K562 (cell line): ENCODE data around the gene CDC6. TPM values are rescaled to one million over a fixed set of nuclear protein-coding genes. Genes with fewer than 3 reads are reported as not detected.

ENCODE experiments used
- ATAC-seq: fragments of 200-7000 bp; cut with Tn5 transposase; 3 replicates; pipeline ENCODE4 v1.9.1; 2020; ENCODE audit warnings: moderate library complexity
- BruUV-seq: library from RNA; stranded (reverse); fragments of 400-500 nt; replicated peaks from 2 replicates; lab custom pipeline; 2021; lab: Mats Ljungman, UMichigan
- CTCF ChIA-PET: fragments of 300-600 bp; formaldehyde crosslinking; extraction: SDS; loops from one replicate; lab custom pipeline; 2021; ENCODE audit warnings: low intra/inter-chr PET ratio; lab: Yijun Ruan, JAX
- POLR2A ChIA-PET: fragments of 300-600, 350-650 bp; sonication (Branson Sonifier 250); formaldehyde crosslinking; extraction: SDS; loops from one replicate; lab custom pipeline; 2021; ENCODE audit warnings: antibody characterized with exemption, inconsistent platforms; lab: Yijun Ruan, JAX
- DNase-seq, 4 experiments: peaks; one replicate each; pipeline versions ENCODE4 v3.0.0 to v3.0.0-alpha.2; 2011 to 2018; ENCODE audit warnings: low spot score in 3 of 4, mixed read lengths in 3 of 4; ENCODE audit errors: extremely low read depth in 1 of 4
- FAIRE-seq: peaks from 2 replicates; lab custom pipeline; 2011; peaks lifted over from hg19 to GRCh38; lab: Jason Lieb, UNC
- H2AFZ ChIP-seq: 2 replicates; pipeline ENCODE4 v1.6.0; 2011; ENCODE audit warnings: low read depth, low read length, control low read depth, inconsistent platforms
- H3K27ac ChIP-seq: fragments of 200-600 bp; 3 replicates; pipeline ENCODE4 v1.8.0; 2011; ENCODE audit warnings: low read depth, mild to moderate bottlenecking, control low read depth, inconsistent platforms, low read length, moderate library complexity, mixed read lengths; ENCODE audit errors: extremely low read depth
- H3K27me3 ChIP-seq, 2 experiments: fragments of 300-600 bp in 1 of 2; 2 replicates in 1 of 2; 3 replicates in 1 of 2; pipeline versions ENCODE4 v1.6.0 to v1.8.0; 2011; ENCODE audit warnings: inconsistent platforms in 2 of 2, low read length in 2 of 2, mild to moderate bottlenecking in 1 of 2, mixed read lengths in 1 of 2, moderate library complexity in 1 of 2; ENCODE audit not compliant: control insufficient read depth in 2 of 2, insufficient read depth in 2 of 2
- H3K36me3 ChIP-seq: fragments of 300-600 bp; 3 replicates; pipeline ENCODE4 v1.8.0; 2011; ENCODE audit warnings: mild to moderate bottlenecking, low read length, inconsistent platforms; ENCODE audit not compliant: control insufficient read depth, insufficient read depth
- H3K4me1 ChIP-seq, 2 experiments: fragments of 200-600 bp in 1 of 2; replicated peaks in 1 of 2; 2 replicates in 1 of 2; 3 replicates in 1 of 2; pipeline versions ENCODE4 v1.5.1 to v1.8.0; 2011; ENCODE audit warnings: inconsistent platforms in 2 of 2, low read length in 2 of 2, mild to moderate bottlenecking in 1 of 2, mixed read lengths in 1 of 2, moderate library complexity in 1 of 2; ENCODE audit not compliant: control insufficient read depth in 2 of 2, insufficient read depth in 2 of 2
- H3K4me2 ChIP-seq: 2 replicates; pipeline ENCODE4 v1.6.1; 2011; ENCODE audit warnings: low read length, control low read depth, inconsistent platforms, mixed read lengths; ENCODE audit not compliant: insufficient read depth
- H3K4me3 ChIP-seq: fragments of 200-600 bp; sonication (generic), shearing (Covaris generic); 2 replicates; pipeline ENCODE4 v1.5.1; 2016; ENCODE audit warnings: control low read depth, inconsistent platforms
- H3K79me2 ChIP-seq: fragments of 200-600 bp; 3 replicates; pipeline ENCODE4 v1.8.0; 2011; ENCODE audit warnings: low read length, inconsistent platforms; ENCODE audit not compliant: control insufficient read depth, insufficient read depth
- H3K9ac ChIP-seq, 2 experiments: 2 replicates each; pipeline versions ENCODE4 v1.6.0 to v1.6.1; 2011; ENCODE audit warnings: low read depth in 2 of 2, low read length in 2 of 2, control low read depth in 1 of 2, inconsistent platforms in 1 of 2, mild to moderate bottlenecking in 1 of 2, mixed read lengths in 1 of 2; ENCODE audit not compliant: insufficient read depth in 1 of 2
- H3K9me1 ChIP-seq: one replicate; pipeline ENCODE4 v1.6.0; 2011; ENCODE audit warnings: inconsistent platforms, mild to moderate bottlenecking, low read length, moderate library complexity; ENCODE audit not compliant: control insufficient read depth, insufficient read depth
- H3K9me3 ChIP-seq: replicated peaks from 2 replicates; pipeline ENCODE4 v1.5.1; 2011; ENCODE audit warnings: low read depth, low read length, inconsistent platforms; ENCODE audit not compliant: control insufficient read depth, insufficient read depth
- H4K20me1 ChIP-seq: replicated peaks from 2 replicates; pipeline ENCODE4 v1.6.1; 2011; ENCODE audit warnings: low read length, inconsistent platforms, mixed read lengths; ENCODE audit not compliant: control insufficient read depth, insufficient read depth
- CBFA2T2 ChIP-seq: fragments of 450-650 bp; conservative IDR thresholded peaks from 2 replicates; pipeline ENCODE4 v1.6.1; 2017; ENCODE audit warnings: mild to moderate bottlenecking
- CBFA2T3 ChIP-seq: fragments of 450-650 bp; IDR thresholded peaks from 2 replicates; pipeline ENCODE4 v1.6.1; 2017
- DACH1 ChIP-seq: fragments of 450-650 bp; IDR thresholded peaks from 2 replicates; pipeline ENCODE4 v1.6.1; 2018; ENCODE audit not compliant: partially characterized antibody
- DPF2 ChIP-seq: fragments of 450-650 bp; IDR thresholded peaks from 2 replicates; pipeline ENCODE4 v1.6.1; 2016
- ETS1 ChIP-seq: conservative IDR thresholded peaks from 2 replicates; pipeline ENCODE4 v1.6.1; 2011; ENCODE audit warnings: low read depth, mild to moderate bottlenecking, low read length; ENCODE audit not compliant: control insufficient read depth
- FOXM1 ChIP-seq, 2 experiments: fragments of 450-650 bp in 1 of 2; sonication (generic) in 1 of 2; formaldehyde crosslinking in 1 of 2; IDR thresholded peaks; 2 replicates each; pipeline versions ENCODE4 v1.6.1 to v1.9.0; 2017 to 2022; ENCODE audit warnings: low read depth in 2 of 2, mild to moderate bottlenecking in 2 of 2, missing genetic modification reagents in 1 of 2, moderate library complexity in 1 of 2
- HNRNPUL1 ChIP-seq: fragments of 200-400 bp; formaldehyde crosslinking; IDR thresholded peaks from 2 replicates; pipeline ENCODE4 v1.6.1; 2017; ENCODE audit warnings: low read length
- MCM3 ChIP-seq: fragments of 450-650 bp; IDR thresholded peaks from 2 replicates; pipeline ENCODE4 v1.6.1; 2016
- NCOR1 ChIP-seq: fragments of 450-650 bp; IDR thresholded peaks from 2 replicates; pipeline ENCODE4 v1.6.1; 2016; ENCODE audit warnings: mild to moderate bottlenecking, moderate library complexity
- TAF9B ChIP-seq: fragments of 450-650 bp; IDR thresholded peaks from 2 replicates; pipeline ENCODE4 v1.6.1; 2018; ENCODE audit warnings: mild to moderate bottlenecking; ENCODE audit not compliant: partially characterized antibody
- TCF3 ChIP-seq: sonication (generic); formaldehyde crosslinking; IDR thresholded peaks from 2 replicates; pipeline ENCODE4 v1.4.0; 2020; ENCODE audit warnings: mild to moderate bottlenecking, missing genetic modification reagents
- TFE3 ChIP-seq: fragments of 450-650 bp; formaldehyde crosslinking; IDR thresholded peaks from 2 replicates; pipeline ENCODE4 v1.4.0; 2020; ENCODE audit warnings: mild to moderate bottlenecking, mixed read lengths
- ZC3H4 ChIP-seq: sonication (generic); formaldehyde crosslinking; IDR thresholded peaks from 2 replicates; pipeline ENCODE4 v1.9.0; 2021; ENCODE audit warnings: missing genetic modification reagents, borderline replicate concordance
- ZMIZ1 ChIP-seq, 2 experiments: fragments of 150-350 bp in 1 of 2; IDR thresholded peaks; 2 replicates each; pipeline ENCODE4 v1.6.1; 2012 to 2016; ENCODE audit warnings: low read depth in 2 of 2, low read length in 2 of 2, mild to moderate bottlenecking in 1 of 2, moderate library complexity in 1 of 2
- ZNF274 ChIP-seq: IDR thresholded peaks from 2 replicates; pipeline ENCODE4 v1.6.1; 2011; ENCODE audit warnings: low read depth, mild to moderate bottlenecking, low read length, moderate library complexity, borderline replicate concordance
- ZNF764 ChIP-seq: fragments of 250-450 bp; sonication (Bioruptor Pico); IDR thresholded peaks from 2 replicates; pipeline ENCODE4 v1.4.0; 2020; ENCODE audit warnings: low read depth, mild to moderate bottlenecking, moderate library complexity
- ZNF766 ChIP-seq: fragments of 200-800 bp; sonication (Bioruptor generic); conservative IDR thresholded peaks from 2 replicates; pipeline ENCODE4 v1.6.1; 2016; ENCODE audit warnings: missing genetic modification characterization, missing compliant biosample characterization
- WGBS: fragments of 100-300 bp; shearing (Covaris generic); methylation state at CpG from one replicate; pipeline ENCODE4 v1.1.6; 2016; ENCODE audit warnings: low coverage, mixed read lengths; ENCODE audit not compliant: insufficient coverage; ENCODE audit errors: missing lambda C conversion rate; 5-methylcytosine and 5-hydroxymethylcytosine counted together
- in situ Hi-C: fragments of 300-500 bp; cut with MboI; formaldehyde crosslinking; loops from 4 replicates; pipeline ENCODE4 v1.15.0; 2018; ENCODE audit warnings: inconsistent platforms, mixed read lengths
- intact Hi-C: fragments of 100-400 bp; cut with micrococcal nuclease; formaldehyde crosslinking; loops from 2 replicates; pipeline ENCODE4 v1.14.2; 2022
- polyA plus RNA-seq, 8 experiments: library from polyadenylated mRNA; depleted of rRNA in 4 of 8; stranded (reverse) in 5 of 8; unstranded in 3 of 8; fragments of >200 nt; fragmentation: Nextera tagmentation in 2 of 8; fragmentation: Illumina TruSeq in 1 of 8; extraction: Ambion mirVana in 2 of 8; extraction: Trizol in 1 of 8; gene quantifications; 2 replicates each; pipeline versions ENCODE4 v1.2.1 to v1.2.3, GENCODE V29; 2011 to 2014; ENCODE audit warnings: inconsistent platforms in 1 of 8, missing spikeins in 1 of 8
- total RNA-seq, 7 experiments: library from RNA; depleted of rRNA in 6 of 7; stranded (reverse); fragments of >200 nt in 6 of 7; fragmentation: Illumina TruSeq in 2 of 7; extraction: Trizol in 2 of 7; gene quantifications; 2 replicates each; pipeline versions ENCODE4 v1.2.1 to v1.2.3, GENCODE V29; 2011 to 2021; ENCODE audit warnings: low replicate concordance in 1 of 7

Gene CDC6
- total and polyA plus RNA-seq, 9 of the 15 experiments (the other 6 are each of a cell fraction or from before 2014, with no cell fraction given) = 29.6 to 141 (median 106) TPM

- Histone ChIP-seq H3K27ac (peak overlapping the region; percentile 45; the same call in 1 of the 3 replicates), H3K9ac (no peak overlapping the region), H3K9me3 (no peaks in the 10 kb centered on the region), H2AFZ (no peak overlapping the region), H3K27me3 (no peaks in the 10 kb centered on the region), H3K4me3 (no peak overlapping the region), H3K4me2 (no peak overlapping the region; the same call in 1 of the 2 replicates), H3K36me3 (peaks cover 52% of the 10 kb centered on the region; the same call in 2 of the 3 replicates), H4K20me1 (0 out of 2 replicates have a peak, but pooled peaks cover 3% of the 10 kb centered on the region), H3K79me2 (no peaks in the 10 kb centered on the region), H3K4me1 (peaks cover 22 to 24% of the 10 kb centered on the region in 2 experiments; a peak in 4 of 5 replicates), H3K9me1 (no peaks in the 10 kb centered on the region)
- WGBS = 29% methylated on average over 5 of the region's 5 CpGs
- intact Hi-C loops = no loop called here
- FAIRE-seq = no peak
- in situ Hi-C loops = no loop called here
- peak; percentile 67 for ATAC-seq
- ChIA-PET POLR2A (no interaction called here), CTCF (no interaction called here)
- DNase-seq = peak in 3 of 4 experiments; percentile 28 to 52 (median 34)
- BruUV-seq = no TSS peak
- TF ChIP-seq NCOR1 = peak; percentile 41; the same call in 1 of the 2 replicates
- 0 out of 2 replicates have a peak, but pooled peaks have one; percentile 7 for TF ChIP-seq FOXM1 (IDR thresholded peaks at IDR 0.05; ENCODE audit: low read depth)
- no peak for TF ChIP-seq FOXM1 (CRISPR knock-in tag; IDR thresholded peaks at IDR 0.05; ENCODE audit: low read depth)
- no peak for TF ChIP-seq ZMIZ1 (IDR thresholded peaks at IDR 0.05; ENCODE audit: low read depth in 2 of 2, low read length in 2 of 2)
- peak; percentile 72 for TF ChIP-seq DACH1
- TF ChIP-seq ZC3H4 (CRISPR knock-in tag) = no peak
- TF ChIP-seq CBFA2T2 = 0 out of 2 replicates have a peak, but pooled peaks have one; percentile 7
- TF ChIP-seq DPF2 = peak; percentile 67
- TF ChIP-seq MCM3 = no peak
- no peak for TF ChIP-seq TFE3
- 0 out of 2 replicates have a peak, but pooled peaks have one; percentile 19 for TF ChIP-seq ZNF766 (CRISPR knock-in tag)
- TF ChIP-seq ZNF764 (CRISPR knock-in tag) = no peak
- TF ChIP-seq HNRNPUL1 = no peak
- TF ChIP-seq CBFA2T3 = peak; percentile 52
- no peak for TF ChIP-seq ZNF274
- peak; percentile 46 for TF ChIP-seq TCF3 (CRISPR knock-in tag)
- TF ChIP-seq TAF9B = peak; percentile 23
- TF ChIP-seq ETS1 = no peak
Measured at GRCh38 chr17:40265337-40265736, 22.3 kb upstream of the CDC6 start.
